Neural progenitor cell (in vitro differentiated cells): ENCODE data around the gene GRIFIN.

Experiments
- EZH2phosphoT487 ChIP-seq: fragments of 200-600 bp; sonication (generic); IDR thresholded peaks from 2 replicates; pipeline ENCODE4 v1.6.1; 2017; ENCODE audit warnings: antibody characterized with exemption
- TF ChIP-seq, protein P1 (sequence below): fragments of 200-600 bp; sonication (generic); IDR thresholded peaks from 2 replicates; pipeline ENCODE4 v1.5.1; 2017; ENCODE audit warnings: antibody characterized with exemption, mild to moderate bottlenecking

DNA sequence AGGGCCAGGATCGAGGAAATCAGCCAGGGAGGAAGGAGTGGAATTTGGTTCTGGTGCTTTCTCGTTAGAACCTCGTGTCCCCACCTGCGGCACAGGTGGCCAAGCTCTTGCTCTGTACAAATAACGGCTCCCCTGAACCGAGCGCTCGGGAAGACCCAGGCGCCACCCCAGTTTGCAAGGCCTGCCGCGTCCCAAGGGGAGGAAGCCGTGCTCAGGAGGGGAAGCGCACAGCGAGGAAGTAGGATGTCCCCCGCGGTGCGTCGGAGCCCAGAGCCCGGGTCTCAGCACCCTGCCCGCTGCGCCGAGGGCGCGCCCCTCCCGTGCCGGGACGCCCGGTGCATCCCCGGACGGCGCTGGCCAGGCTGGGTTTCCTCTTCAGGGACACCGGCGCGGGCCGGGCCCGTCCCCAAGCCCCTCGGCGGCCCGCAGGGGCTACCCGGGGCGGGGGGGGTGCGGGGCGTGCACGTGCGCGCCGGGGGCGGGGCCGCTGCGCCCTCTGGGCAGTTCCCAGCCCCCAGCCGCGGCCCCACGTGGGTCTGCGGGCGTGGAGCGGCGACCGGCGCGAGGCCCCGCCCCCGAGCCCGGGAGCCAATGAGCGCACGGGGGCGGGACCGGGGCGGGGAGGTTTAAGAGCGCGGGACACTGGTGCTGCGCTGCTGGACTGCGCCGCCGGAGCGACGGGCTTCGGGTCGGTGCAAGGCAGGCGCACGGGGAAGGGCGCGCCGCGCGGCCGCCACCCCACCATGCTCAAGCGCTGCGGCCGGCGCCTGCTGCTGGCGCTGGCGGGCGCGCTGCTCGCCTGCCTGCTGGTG, 43.1 kb upstream of the GRIFIN start, which contains the start of gene LFNG:
- TF ChIP-seq, protein P1, sequence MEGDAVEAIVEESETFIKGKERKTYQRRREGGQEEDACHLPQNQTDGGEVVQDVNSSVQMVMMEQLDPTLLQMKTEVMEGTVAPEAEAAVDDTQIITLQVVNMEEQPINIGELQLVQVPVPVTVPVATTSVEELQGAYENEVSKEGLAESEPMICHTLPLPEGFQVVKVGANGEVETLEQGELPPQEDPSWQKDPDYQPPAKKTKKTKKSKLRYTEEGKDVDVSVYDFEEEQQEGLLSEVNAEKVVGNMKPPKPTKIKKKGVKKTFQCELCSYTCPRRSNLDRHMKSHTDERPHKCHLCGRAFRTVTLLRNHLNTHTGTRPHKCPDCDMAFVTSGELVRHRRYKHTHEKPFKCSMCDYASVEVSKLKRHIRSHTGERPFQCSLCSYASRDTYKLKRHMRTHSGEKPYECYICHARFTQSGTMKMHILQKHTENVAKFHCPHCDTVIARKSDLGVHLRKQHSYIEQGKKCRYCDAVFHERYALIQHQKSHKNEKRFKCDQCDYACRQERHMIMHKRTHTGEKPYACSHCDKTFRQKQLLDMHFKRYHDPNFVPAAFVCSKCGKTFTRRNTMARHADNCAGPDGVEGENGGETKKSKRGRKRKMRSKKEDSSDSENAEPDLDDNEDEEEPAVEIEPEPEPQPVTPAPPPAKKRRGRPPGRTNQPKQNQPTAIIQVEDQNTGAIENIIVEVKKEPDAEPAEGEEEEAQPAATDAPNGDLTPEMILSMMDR = no peak
- TF ChIP-seq EZH2phosphoT487 = no peak
